ENCODE data around the gene AKAP12.
A peak's percentile ranks its signal among the peaks of the same experiment; 100 is the strongest.

AKAP12 gene

DNA sequence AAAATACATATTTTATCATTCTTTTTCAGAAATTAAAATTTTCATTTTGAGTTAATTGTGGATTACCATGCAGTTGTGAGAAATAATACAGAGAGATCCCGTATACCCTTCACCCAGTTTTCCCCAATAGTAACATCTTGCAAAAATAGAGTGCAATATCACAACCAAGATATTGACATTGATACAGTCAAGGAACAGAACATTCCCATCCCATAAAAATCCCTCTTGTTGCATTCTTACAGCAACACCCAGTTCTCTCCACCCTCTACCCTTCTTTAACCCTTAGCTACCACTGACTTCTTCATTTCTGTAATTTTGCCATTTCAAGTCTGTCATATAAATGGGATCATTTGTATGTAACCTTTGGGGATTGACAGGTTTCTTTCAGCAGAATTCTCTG, 6.9 kb upstream of the AKAP12 start:
- H3K27ac ChIP-seq: no peak overlapping the region
- H3K4me3 ChIP-seq: no peak overlapping the region
- TF ChIP-seq, protein P1, sequence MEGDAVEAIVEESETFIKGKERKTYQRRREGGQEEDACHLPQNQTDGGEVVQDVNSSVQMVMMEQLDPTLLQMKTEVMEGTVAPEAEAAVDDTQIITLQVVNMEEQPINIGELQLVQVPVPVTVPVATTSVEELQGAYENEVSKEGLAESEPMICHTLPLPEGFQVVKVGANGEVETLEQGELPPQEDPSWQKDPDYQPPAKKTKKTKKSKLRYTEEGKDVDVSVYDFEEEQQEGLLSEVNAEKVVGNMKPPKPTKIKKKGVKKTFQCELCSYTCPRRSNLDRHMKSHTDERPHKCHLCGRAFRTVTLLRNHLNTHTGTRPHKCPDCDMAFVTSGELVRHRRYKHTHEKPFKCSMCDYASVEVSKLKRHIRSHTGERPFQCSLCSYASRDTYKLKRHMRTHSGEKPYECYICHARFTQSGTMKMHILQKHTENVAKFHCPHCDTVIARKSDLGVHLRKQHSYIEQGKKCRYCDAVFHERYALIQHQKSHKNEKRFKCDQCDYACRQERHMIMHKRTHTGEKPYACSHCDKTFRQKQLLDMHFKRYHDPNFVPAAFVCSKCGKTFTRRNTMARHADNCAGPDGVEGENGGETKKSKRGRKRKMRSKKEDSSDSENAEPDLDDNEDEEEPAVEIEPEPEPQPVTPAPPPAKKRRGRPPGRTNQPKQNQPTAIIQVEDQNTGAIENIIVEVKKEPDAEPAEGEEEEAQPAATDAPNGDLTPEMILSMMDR (IDR thresholded peaks at IDR 0.05): no peak
- no peak for DNase-seq (ENCODE audit: low spot score)

DNA sequence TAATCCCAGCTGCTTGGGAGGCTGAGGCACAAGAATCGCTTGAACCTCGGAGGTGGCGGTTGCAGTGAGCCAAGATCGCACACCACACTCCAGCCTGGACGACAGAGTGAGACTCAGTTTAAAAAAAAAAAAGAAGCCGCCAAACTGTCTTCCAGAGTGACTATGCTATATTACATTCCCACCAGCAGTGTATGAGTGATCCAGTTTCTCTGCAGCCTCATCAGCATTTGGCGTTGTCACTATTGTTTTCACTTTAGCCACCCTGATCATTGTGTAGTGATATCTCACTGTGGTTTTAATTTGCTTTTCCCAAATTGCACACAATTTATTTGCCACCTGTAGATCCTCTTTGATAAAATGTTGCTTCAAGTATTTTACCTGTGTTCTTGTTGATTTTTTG, 6.0 kb upstream of the AKAP12 start:
- Histone ChIP-seq H3K4me3 (no peak overlapping the region), H3K27ac (no peak overlapping the region)
- DNase-seq (ENCODE audit: low spot score): no peak
- TF ChIP-seq, protein P1 (IDR thresholded peaks at IDR 0.05): no peak

DNA sequence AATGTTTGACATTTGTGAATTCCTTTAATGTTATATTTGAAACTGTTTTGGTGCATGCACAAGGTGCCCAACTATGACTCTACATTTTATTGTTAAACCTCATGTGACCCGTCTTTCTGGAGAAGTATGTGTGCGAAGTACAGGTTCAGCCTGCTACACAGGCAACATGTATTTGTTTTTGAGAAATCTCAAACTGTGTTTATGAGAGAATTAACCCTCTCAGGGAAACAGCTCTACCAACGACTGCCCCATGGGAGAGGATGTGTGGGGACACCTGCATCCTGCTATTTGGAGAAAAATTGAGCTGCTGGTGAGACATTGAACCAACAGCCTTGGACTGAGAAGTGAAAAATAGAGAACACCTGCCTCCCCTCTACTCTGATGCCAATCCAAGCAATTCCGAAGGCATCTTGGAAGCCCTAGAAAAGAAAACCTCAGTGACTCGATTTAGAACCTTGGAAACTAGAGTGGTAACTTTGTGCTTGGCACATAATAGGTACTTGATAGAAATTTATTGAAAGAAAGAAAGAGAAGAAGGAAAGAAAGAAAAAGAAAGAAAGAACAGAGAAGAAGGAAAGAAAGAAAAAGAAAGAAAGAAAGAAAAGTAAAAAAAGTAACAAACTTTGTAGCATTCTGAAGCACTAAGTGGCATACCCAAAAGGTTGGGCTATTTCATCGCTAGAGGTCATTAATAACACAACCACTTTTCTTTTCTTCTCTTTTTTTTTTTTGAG, 2.9 kb upstream of the AKAP12 start:
- no peak for DNase-seq (ENCODE audit: low spot score)
- no peak overlapping the region for H3K4me3 ChIP-seq
- TF ChIP-seq, protein P1 (IDR thresholded peaks at IDR 0.05): no peak
- no peak overlapping the region for H3K27ac ChIP-seq

DNA sequence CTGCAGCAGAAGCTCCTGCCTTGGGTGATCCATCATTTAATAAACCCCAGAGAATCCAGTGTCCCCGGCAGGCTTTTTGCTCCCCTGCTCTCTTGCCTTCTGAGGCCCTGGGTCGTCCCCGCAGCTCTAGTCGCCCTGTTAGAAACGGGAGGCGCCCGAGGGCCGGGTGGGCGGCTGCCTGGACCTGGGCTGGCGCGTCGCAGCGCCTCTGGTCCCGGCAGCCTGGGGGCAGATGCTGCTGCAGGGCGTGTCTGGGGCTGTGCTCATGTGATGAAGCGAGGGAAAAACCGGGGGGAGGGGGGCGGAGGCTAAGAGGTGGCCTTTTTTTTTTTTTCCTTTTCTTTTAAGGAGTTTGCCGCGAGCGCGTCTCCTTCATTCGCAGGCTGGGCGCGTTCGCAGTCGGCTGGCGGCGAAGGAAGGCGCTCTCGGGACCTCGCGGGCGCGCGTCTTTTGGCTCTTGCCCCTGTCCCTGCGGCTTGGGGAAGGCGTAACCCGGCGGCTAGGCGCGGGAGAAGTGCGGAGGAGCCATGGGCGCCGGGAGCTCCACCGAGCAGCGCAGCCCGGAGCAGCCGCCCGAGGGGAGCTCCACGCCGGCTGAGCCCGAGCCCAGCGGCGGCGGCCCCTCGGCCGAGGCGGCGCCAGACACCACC, 394 bp downstream of the AKAP12 start:
- peak; percentile 89 for DNase-seq (ENCODE audit: low spot score)
- H3K27ac ChIP-seq: peak overlapping the region; percentile 94 to 98
- H3K4me3 ChIP-seq: peak overlapping the region; percentile 87
- TF ChIP-seq, protein P1 (IDR thresholded peaks at IDR 0.05): no peak

DNA sequence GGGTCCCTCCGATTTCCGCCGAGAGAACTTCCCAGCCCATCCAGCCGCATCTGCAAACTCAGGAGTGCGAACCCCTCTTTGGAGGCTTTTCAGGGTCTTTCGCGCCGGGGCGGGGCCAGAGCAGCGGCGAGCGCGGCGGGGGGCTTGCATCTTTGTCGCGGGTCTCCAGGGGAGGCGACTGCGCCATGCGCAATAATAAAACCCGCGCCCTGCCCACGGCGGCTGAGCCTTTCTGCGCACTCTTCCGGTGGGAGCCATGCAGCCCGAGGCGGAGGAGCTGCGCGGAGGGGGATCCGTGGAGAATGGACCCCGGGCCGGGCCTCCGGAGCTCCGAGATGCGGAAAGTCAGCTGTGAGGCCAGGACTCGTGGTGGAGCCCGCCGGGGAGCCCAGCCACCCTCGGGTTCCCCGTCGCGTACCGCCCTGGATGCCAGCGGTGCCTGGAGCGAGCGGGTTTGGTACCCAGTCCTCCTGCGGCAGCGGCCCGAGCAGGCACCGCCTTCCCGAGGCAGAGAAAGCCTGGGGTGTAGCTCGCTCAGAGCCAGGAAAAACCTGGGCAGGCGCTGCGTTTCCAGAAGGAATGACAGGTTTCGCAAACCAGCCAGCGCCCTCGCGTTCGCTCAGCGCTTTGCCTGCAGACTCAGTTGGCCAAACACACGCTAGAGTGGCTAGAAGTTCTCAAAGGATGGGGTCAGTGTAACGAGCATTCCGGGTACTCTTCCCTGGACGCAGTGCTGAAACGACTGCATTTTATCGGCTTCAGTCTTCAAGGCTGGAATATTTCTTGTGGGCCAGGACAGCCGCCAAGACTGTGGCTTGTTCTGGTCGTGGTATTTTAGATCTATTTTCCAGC, 1.2 kb downstream of the AKAP12 start:
- DNase-seq (ENCODE audit: low spot score): peak; percentile 86
- H3K4me3 ChIP-seq: peak overlapping the region; percentile 87
- TF ChIP-seq, protein P1 (IDR thresholded peaks at IDR 0.05): no peak

DNA sequence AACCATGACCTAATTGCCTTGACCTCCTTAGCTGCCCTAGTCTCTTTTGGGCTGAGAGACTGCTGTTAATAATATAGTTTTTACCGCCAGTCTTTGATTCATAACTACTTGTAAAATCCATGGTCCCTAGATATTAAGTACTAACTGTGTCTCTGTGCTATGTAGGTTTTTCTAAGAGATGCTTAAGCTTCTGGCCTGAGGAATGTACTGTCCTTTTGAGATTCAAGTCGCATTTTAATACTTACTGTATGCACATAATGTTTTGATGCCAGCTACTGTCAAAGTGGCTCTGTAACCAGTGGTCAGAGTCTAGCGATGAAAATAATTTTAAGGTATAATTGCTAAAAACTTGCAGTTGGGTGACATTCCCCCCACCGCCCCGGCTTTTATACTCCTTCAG, 2.1 kb downstream of the AKAP12 start:
- TF ChIP-seq, protein P1 (IDR thresholded peaks at IDR 0.05): no peak
- Histone ChIP-seq H3K27ac (peak overlapping the region; percentile 10 to 94), H3K4me3 (peak overlapping the region; percentile 87)
- no peak for DNase-seq (ENCODE audit: low spot score)

More for the DNA sequence above, 1.2 kb downstream of the AKAP12 start:
- peak overlapping the region; percentile 94 to 98 for H3K27ac ChIP-seq

Data from coronary artery (tissue), 2 donors.